ENCODE results near the gene DHODH. TPM values are rescaled to one million over a fixed set of nuclear protein-coding genes. Genes with fewer than 3 reads are reported as not detected.

DHODH gene
- total and polyA plus RNA-seq, 2 donors (not counting 3 experiments of a cell fraction or from before 2014, with no cell fraction given), result 5.8 to 9.2 TPM

- POLR2A ChIA-PET, result no interaction called here
- no peak overlapping the region for H3K27ac ChIP-seq (ENCODE audit: insufficient read depth, low read depth, low read length)
- no peaks in the 10 kb centered on the region for H3K27me3 ChIP-seq (ENCODE audit: control insufficient read depth in 2 of 2, insufficient read depth in 2 of 2, low read length in 2 of 2)
- no peaks in the 10 kb centered on the region for H3K79me2 ChIP-seq (ENCODE audit: control insufficient read depth, insufficient read depth, low read length)
- BruUV-seq (replicated peaks), result no TSS peak
- H4K20me1 ChIP-seq (replicated peaks; ENCODE audit: control insufficient read depth, extremely low read depth, insufficient read depth, low read length), result no peaks in the 10 kb centered on the region
- H3K4me3 ChIP-seq (replicated peaks in 1 of 3; ENCODE audit: insufficient read depth in 1 of 3, low read depth in 1 of 3, low read length in 3 of 3), result no peak overlapping the region
- no peaks in the 10 kb centered on the region for H3K9me3 ChIP-seq (replicated peaks; ENCODE audit: control insufficient read depth, insufficient read depth, low read length)
- FAIRE-seq, result no peak
- H3K9ac ChIP-seq (replicated peaks; ENCODE audit: extremely low read depth, insufficient read depth, low read length), result no peak overlapping the region
- H3K36me3 ChIP-seq (ENCODE audit: control insufficient read depth in 2 of 2, extremely low read depth in 1 of 2, insufficient read depth in 2 of 2, low read length in 2 of 2), result peaks cover 0 to 4% of the 10 kb centered on the region in 2 experiments
- TF ChIP-seq EZH2 (IDR thresholded peaks at IDR 0.05; ENCODE audit: borderline replicate concordance, low read depth, low read length, severe bottlenecking), result no peak
- no peak for TF ChIP-seq MYC (IDR thresholded peaks at IDR 0.05; ENCODE audit: low read depth, low read length)
- no peak for TF ChIP-seq POLR2A (IDR thresholded peaks at IDR 0.05; ENCODE audit: low read depth, low read length)
- TF ChIP-seq GATA2 (IDR thresholded peaks at IDR 0.05; ENCODE audit: insufficient read depth, insufficient read length, low read depth, low read length), result no peak
- no peak for TF ChIP-seq FOS (IDR thresholded peaks at IDR 0.05; ENCODE audit: borderline replicate concordance, insufficient read depth, low read length)
- no peak for TF ChIP-seq CTCF (IDR thresholded peaks at IDR 0.05; ENCODE audit: extremely low read depth in 1 of 2, insufficient read depth in 1 of 2, low read depth in 1 of 2, low read length in 2 of 2)
- TF ChIP-seq MAX (IDR thresholded peaks at IDR 0.05; ENCODE audit: insufficient read depth, insufficient read length), result no peak
- TF ChIP-seq POLR2AphosphoS5 (IDR thresholded peaks at IDR 0.05; ENCODE audit: insufficient read depth, low read depth, low read length), result no peak
- TF ChIP-seq JUN (IDR thresholded peaks at IDR 0.05; ENCODE audit: borderline replicate concordance, insufficient read depth, insufficient read length, low read depth), result no peak
- H3K4me2 ChIP-seq (ENCODE audit: insufficient read depth, low read length), result no peak overlapping the region
- dilution Hi-C loops (cut with MboI; ENCODE audit: extremely low pct_ligation_motif_present, low sequenced_read_pairs) (no loop called here), intact Hi-C loops (cut with micrococcal nuclease) (no loop called here)
- no peak for DNase-seq (ENCODE audit: low read depth, low spot score)
- no peaks in the 10 kb centered on the region for H3K9me1 ChIP-seq (replicated peaks; ENCODE audit: control insufficient read depth, extremely low read depth, insufficient read depth, low read length)
- no peak overlapping the region for H2AFZ ChIP-seq (ENCODE audit: low read depth, low read length)
- CTCF ChIA-PET, result interaction anchor here (0.6 kb wide), 1 partner anchor 729 kb away, joined by 3 read pairs; the partner anchor contains the start of gene CMTR2
- no peaks in the 10 kb centered on the region for H3K4me1 ChIP-seq (ENCODE audit: control insufficient read depth, extremely low read depth, insufficient read depth, low read length)
These were observed 9.9 kb downstream of the DHODH start for GRCh38 chr16:72018470-72018869.
